Panc1 (cell line): ENCODE data around the gene ABLIM2. TPM values are rescaled to one million over a fixed set of nuclear protein-coding genes. Genes with fewer than 3 reads are reported as not detected.

Source experiments
- ATAC-seq: fragments of 200-7000 bp; cut with Tn5 transposase; 2 replicates; pipeline ENCODE4 v1.9.1; 2020; ENCODE audit warnings: mild to moderate bottlenecking, moderate library complexity
- BruUV-seq: library from RNA; stranded (reverse); fragments of 400-500 nt; replicated peaks from 2 replicates; lab custom pipeline; 2021; lab: Mats Ljungman, UMichigan
- CTCF ChIA-PET: fragments of 300-600 bp; sonication (Branson Sonifier 250); formaldehyde crosslinking; loops from one replicate; lab custom pipeline; 2022; ENCODE audit warnings: antibody characterized with exemption; lab: Charles Lee
- POLR2A ChIA-PET: fragments of 300-600 bp; sonication (Branson Sonifier 250); formaldehyde crosslinking; loops from one replicate; lab custom pipeline; 2022; ENCODE audit warnings: antibody characterized with exemption; lab: Charles Lee
- DNase-seq: peaks from one replicate; pipeline ENCODE4 v3.0.0-alpha.2; 2010; ENCODE audit warnings: low read depth, low spot score
- H3K27ac ChIP-seq: 2 replicates; pipeline ENCODE4 v1.5.1; 2011; ENCODE audit warnings: mild to moderate bottlenecking, low read length, inconsistent platforms
- H3K27me3 ChIP-seq: fragments of 200-500 bp; sonication (Bioruptor generic); 2 replicates; pipeline ENCODE4 v1.6.0; 2014; ENCODE audit warnings: low read length, inconsistent platforms; ENCODE audit not compliant: control insufficient read depth, insufficient read depth
- H3K36me3 ChIP-seq: fragments of 200-500 bp; sonication (Bioruptor generic); 2 replicates; pipeline ENCODE4 v1.5.1; 2014; ENCODE audit warnings: inconsistent platforms, mild to moderate bottlenecking, low read length, moderate library complexity; ENCODE audit not compliant: control insufficient read depth, insufficient read depth
- H3K4me1 ChIP-seq: 2 replicates; pipeline ENCODE4 v1.5.1; 2011; ENCODE audit warnings: inconsistent platforms, mild to moderate bottlenecking, low read length, moderate library complexity; ENCODE audit not compliant: control insufficient read depth, insufficient read depth
- H3K4me3 ChIP-seq, 2 experiments: 2 replicates each; pipeline ENCODE4 v1.5.1; 2011 to 2012; ENCODE audit warnings: low read depth in 2 of 2, low read length in 2 of 2, mild to moderate bottlenecking in 2 of 2, inconsistent platforms in 1 of 2, moderate library complexity in 1 of 2
- H3K9me3 ChIP-seq: fragments of 200-500 bp; sonication (Bioruptor generic); 2 replicates; pipeline ENCODE4 v1.5.1; 2014; ENCODE audit warnings: low read depth, mild to moderate bottlenecking, inconsistent platforms, low read length, moderate library complexity; ENCODE audit not compliant: control insufficient read depth, insufficient read depth
- CTCF ChIP-seq: fragments of 450-650 bp; IDR thresholded peaks from 2 replicates; pipeline ENCODE4 v1.5.1; 2017; ENCODE audit warnings: mild to moderate bottlenecking
- POLR2AphosphoS5 ChIP-seq: IDR thresholded peaks from 2 replicates; pipeline ENCODE4 v1.6.1; 2012; ENCODE audit warnings: mild to moderate bottlenecking, low read depth, low read length, moderate library complexity
- REST ChIP-seq, 2 experiments: IDR thresholded peaks; 2 replicates each; pipeline ENCODE4 v1.6.1; 2011 to 2012; ENCODE audit warnings: low read depth in 2 of 2, control low read depth in 1 of 2, low read length in 1 of 2, mild to moderate bottlenecking in 1 of 2, moderate library complexity in 1 of 2; ENCODE audit not compliant: insufficient read depth in 1 of 2
- SIN3A ChIP-seq: IDR thresholded peaks from 2 replicates; pipeline ENCODE4 v1.6.1; 2012; ENCODE audit warnings: low read depth, mild to moderate bottlenecking, low read length, moderate library complexity, borderline replicate concordance; ENCODE audit not compliant: insufficient read depth
- TCF7L2 ChIP-seq: IDR thresholded peaks from 2 replicates; pipeline ENCODE4 v1.6.1; 2011; ENCODE audit warnings: mild to moderate bottlenecking, low read depth, low read length, inconsistent platforms
- in situ Hi-C: cut with HindIII; loops from 2 replicates; pipeline ENCODE4 v1.10.0; 2016; ENCODE audit warnings: low sequenced_read_pairs, low pct_unique_long_range_greater_than_20kb
- intact Hi-C: fragments of 100-400 bp; cut with micrococcal nuclease; formaldehyde crosslinking; loops from one replicate; pipeline ENCODE4 v1.10.0; 2022; ENCODE audit not compliant: unreplicated experiment
- total RNA-seq: library from RNA; stranded (reverse); gene quantifications from one replicate; pipeline ENCODE4 v1.2.1, GENCODE V29; 2021; ENCODE audit not compliant: unreplicated experiment

Gene ABLIM2
- total RNA-seq, 1 experiment from 2014 or later, result 0.64 TPM

GRCh38 chr4:8066336-8066931, 92.2 kb downstream of the ABLIM2 start:
- BruUV-seq, result no TSS peak
- intact Hi-C loops, result no loop called here
- no peak for DNase-seq
- H3K9me3 ChIP-seq, result 0 out of 2 replicates have a peak, but pooled peaks cover 3% of the 10 kb centered on the region
- no peaks in the 10 kb centered on the region for H3K27me3 ChIP-seq
- no peaks in the 10 kb centered on the region for H3K36me3 ChIP-seq
- ChIA-PET CTCF (no interaction called here), POLR2A (no interaction called here)
- H3K4me3 ChIP-seq, result no peak overlapping the region
- H3K4me1 ChIP-seq, result no peaks in the 10 kb centered on the region
- H3K27ac ChIP-seq, result no peak overlapping the region
- in situ Hi-C loops, result no loop called here
- no peak for TF ChIP-seq TCF7L2
- TF ChIP-seq CTCF, result no peak
- ATAC-seq, result no peak

GRCh38 chr4:8063974-8064563, 94.5 kb downstream of the ABLIM2 start:
- in situ Hi-C loops, result no loop called here
- no peak for DNase-seq
- TF ChIP-seq CTCF (no peak), SIN3A (no peak), POLR2AphosphoS5 (no peak), REST (IDR thresholded peaks at IDR 0.05; ENCODE audit: insufficient read depth in 1 of 2, low read depth in 2 of 2, low read length in 1 of 2) (no peak)

More at GRCh38 chr4:8063974-8064563, 94.5 kb downstream of the ABLIM2 start:
- Histone ChIP-seq H3K4me1 (no peaks in the 10 kb centered on the region), H3K27ac (no peak overlapping the region), H3K4me3 (no peak overlapping the region), H3K9me3 (0 out of 2 replicates have a peak, but pooled peaks cover 3% of the 10 kb centered on the region), H3K36me3 (no peaks in the 10 kb centered on the region), H3K27me3 (no peaks in the 10 kb centered on the region)
- POLR2A ChIA-PET, result no interaction called here
- intact Hi-C loops, result no loop called here
- ATAC-seq, result no peak
- CTCF ChIA-PET, result no interaction called here
- no TSS peak for BruUV-seq
